Hepatic stellate cell (primary cell): ENCODE data around the gene GLCE.
"Not testable (repeated sequence)": the region's sequence is repeated elsewhere in the genome, so short reads cannot be mapped to it uniquely, and the experiment has no call there.

Experiments
- DNase-seq: peaks from one replicate; pipeline ENCODE4 v3.0.0; 2011; ENCODE audit warnings: low spot score

Gene GLCE

DNA sequence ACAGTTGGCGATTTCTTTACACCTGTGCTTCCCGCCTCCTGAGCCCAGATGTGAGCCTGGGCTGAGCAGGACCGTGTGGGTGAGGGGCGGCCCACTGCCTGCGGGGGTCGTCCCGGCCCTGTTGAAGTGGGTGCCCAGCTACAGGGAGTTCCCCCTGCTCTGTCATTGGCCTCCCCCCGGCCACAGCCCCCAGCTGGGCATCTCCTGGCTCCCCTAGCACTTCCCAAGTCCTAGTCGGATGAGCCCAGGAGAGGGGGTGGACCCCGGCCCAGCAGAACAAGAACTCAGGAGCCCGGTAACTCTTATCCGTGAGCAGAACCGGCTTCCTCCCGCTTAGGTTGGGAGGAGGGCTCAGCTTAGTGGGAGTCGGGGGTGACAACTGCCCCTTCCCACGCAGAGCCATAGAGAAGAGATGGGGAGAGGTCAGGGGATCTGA lies 139.0 kb downstream of the GLCE start:
- DNase-seq: no peak

- DNase-seq: no peak
Measured at GRCh38 chr15:69299943-69300588, 139.6 kb downstream of the GLCE start.

- DNase-seq: not testable (repeated sequence)
Measured at GRCh38 chr15:69301101-69301500, 140.7 kb downstream of the GLCE start.

GRCh38 chr15:69302087-69302486 lies 141.7 kb downstream of the GLCE start:
- DNase-seq: not testable (repeated sequence)

- no peak for DNase-seq
Measured at GRCh38 chr15:69302929-69303328, 142.5 kb downstream of the GLCE start.

GRCh38 chr15:69303337-69304181 lies 143.1 kb downstream of the GLCE start:
- DNase-seq: no peak

DNA sequence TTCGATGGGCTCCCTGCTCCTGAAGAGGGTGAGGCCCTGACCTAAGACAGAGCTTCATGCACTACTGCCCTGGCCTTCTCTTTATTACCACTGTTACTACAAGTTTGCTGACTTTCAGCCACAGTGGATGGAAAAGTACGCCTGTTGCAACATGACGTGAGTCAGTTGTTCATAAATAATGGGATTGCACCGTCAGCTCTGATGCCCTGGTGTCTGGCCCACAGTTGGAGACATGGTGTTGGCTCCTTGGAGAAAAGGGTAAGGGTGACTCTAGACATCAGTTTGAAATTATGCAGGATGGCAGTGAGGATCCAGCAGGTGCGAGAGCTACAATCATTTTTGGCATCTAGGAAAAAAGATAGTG lies 143.7 kb downstream of the GLCE start:
- peak; percentile 85 for DNase-seq

DNA sequence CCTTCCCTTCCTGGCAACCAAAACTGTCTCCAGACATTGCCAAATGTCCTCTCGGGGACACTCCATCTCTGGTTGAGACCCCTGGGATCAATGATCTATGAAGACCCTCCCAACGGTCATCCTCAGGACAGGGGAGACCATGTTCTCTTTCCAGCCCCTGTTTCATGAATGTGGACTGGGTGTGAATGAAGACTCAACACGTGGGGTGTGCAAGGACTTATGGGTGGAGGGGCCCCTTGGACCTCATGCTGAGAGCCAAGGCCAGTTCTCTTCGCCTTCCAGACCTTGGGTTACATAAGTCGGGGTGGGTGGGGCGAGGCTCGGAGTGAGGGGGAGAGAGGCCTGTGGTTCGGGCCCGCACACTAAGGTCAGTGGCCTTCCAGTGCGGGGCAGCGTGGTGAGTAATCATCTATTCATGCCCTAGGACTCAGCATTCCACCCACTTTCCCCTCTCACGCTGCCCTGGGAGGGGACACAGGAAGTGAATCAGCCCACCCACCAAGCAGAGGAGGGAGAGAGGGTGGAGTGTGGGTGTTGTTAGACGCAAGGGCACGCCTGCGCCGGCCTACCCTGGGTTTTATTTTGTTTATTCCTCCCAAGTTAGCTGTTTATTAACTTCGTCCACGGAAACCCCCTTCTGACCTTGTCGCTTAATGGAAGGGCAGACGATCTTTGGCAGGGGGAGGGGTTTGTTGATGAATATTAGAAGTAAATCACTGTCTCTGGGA lies 144.9 kb downstream of the GLCE start:
- peak; percentile 93 for DNase-seq

DNA sequence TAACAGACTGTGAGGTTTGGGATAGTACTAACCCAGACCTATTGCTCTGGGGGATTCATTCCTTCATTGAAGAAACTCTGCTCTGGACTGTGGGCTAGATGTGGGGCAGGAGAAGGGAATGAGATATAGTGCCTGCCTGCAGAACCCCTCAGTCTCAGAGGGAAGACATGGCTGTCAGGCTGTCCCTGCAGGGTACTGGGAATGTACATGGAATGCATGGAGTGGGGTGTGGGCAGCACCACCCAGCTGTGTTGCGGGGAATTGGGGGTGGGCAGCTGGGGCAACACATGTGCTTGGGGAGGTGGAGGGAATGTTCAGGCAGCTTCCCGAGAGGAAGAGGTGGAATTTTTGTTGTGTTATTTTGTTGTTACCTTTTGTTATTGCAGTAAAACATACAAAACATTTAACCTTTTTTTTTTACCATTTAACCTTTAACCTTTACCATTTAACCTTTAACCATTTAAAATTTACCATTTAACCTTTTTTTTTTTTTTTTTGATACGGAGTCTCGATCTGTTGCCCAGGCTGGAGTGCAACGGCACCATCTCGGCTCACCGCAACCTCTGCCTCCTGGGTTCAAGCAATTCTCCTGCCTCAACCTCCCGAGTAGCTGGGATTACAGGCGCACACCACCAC lies 145.6 kb downstream of the GLCE start:
- no peak for DNase-seq

GRCh38 chr15:69307939-69308338 lies 147.5 kb downstream of the GLCE start:
- DNase-seq: no peak

- DNase-seq: no peak
Measured at GRCh38 chr15:69308949-69309348, 148.5 kb downstream of the GLCE start.

GRCh38 chr15:69311319-69311721 lies 150.9 kb downstream of the GLCE start:
- DNase-seq: peak; percentile 69

- DNase-seq: no peak
Measured at GRCh38 chr15:69313432-69314000, 153.1 kb downstream of the GLCE start.

DNA sequence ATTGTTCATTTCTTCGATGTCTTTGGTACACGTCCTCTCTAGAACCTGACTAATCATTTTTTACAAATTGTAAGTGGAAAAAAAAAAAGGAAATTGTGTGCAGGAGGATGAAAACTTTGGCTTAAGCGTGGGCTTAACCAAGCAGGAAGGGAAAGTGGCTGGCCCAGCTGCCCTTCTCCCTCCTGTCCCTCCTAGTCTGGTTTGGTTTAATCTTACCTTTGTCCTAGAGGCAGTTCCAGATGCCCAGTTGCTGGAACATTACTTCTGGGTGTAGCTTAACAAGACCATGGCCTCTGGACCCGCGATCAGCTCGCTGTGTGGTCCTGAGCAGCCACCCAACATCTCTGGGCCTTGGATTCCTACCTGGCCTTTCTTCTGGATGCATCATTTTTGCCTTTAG lies 153.7 kb downstream of the GLCE start:
- DNase-seq: no peak

DNA sequence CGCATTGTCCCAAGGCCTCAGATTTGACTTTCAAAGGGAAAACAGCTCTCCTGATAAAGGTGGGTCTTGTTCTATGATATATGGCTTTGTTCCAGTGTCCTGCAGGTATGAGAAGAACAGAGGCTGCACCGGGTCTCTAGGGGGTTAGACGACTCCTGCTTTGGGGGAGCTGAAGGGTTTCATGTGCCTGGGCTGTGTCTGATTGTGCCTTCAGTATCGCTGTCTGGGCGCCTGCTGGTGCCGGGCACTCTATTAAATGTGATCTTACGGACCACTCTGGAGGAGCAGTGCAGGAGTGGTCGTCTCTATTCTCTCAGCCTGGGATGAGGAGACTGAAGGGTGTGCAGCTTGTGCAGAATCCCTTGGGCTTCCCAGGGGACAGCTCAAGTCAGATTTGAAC lies 154.3 kb downstream of the GLCE start:
- no peak for DNase-seq

DNA sequence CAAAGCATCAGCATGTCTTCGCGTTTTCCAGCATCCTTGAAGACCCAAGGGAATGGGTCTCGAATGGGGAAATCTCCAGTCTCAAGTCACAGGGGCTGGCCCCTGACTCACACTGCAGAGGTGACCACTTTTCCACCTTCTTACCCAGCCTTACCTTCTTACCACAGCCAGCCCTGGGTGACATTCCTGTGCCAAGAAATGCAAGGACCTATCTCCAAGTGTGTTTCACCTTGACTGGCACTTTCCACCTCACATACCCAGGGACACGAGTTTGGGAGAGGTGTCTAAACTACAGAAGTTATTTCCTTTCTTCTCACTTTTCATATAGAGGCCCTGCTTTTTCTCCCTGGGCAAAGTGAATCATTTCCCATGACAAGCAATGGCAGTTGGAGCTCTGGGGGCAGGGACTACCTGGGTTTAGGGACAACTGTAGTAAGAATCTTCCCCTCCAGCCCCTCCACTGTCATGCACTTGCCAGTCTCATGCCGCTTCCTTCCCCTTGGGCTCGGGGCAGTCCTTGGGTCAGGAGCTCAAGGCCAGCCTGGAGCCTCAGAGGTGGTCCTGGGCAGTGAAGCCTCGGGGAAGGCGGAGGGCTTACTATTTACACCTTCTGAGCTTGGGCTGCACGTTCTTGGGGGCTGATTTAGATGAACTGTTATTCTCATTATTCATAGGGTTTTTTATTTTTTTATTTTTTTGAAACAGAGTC lies 155.1 kb downstream of the GLCE start:
- no peak for DNase-seq

DNA sequence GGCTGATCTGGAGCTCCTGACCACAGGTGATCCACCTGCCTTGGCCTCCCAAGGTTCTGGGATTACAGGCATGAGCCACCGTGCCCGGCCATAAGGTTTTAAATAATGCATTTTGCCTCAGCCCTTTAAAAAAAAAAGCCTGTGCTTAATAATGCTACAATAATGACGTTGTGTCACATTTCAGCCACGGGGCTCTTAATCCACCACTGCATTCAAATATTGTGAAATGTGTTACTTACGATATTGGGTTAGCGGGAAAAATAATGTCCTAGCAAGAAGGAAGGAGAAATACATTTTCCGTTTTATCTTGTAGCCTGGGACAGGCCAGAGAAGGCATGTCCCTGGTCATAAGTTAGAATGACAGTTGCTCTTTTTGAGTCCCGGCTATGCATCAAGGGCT lies 155.9 kb downstream of the GLCE start:
- no peak for DNase-seq

DNA sequence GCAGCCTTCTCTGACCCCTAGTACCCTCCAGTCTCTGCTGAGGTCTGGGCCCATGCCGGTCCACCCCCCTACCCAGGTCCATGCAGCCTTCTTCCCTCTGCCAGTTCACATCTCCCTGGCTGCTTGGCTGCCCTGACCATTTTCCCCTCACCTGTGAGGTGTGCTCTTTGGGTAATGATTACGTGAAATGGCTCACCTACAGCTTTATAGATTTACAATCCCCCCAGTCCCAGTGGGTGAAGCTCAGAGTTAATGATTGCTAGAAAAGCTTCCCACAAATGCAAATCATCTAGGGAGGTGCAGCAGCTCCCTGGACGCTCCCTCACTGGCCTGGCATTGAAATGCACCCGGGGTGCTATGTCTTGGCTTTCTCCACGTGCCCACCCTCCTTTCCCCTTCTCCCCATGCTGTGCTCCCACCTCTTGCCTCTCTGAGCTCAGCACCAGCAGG lies 157.0 kb downstream of the GLCE start:
- DNase-seq: no peak

GRCh38 chr15:69318033-69318432 lies 157.6 kb downstream of the GLCE start:
- DNase-seq: no peak

- no peak for DNase-seq
Measured at GRCh38 chr15:69319384-69320375, 159.2 kb downstream of the GLCE start.
